Peyer's patch (tissue), 4 donors: Measurements from ENCODE around the gene TRIM24.

Source experiments
- CTCF ChIP-seq, 6 experiments: fragments of 450-650 bp in 4 of 6; fragments of 200-600 bp in 2 of 6; sonication (generic) in 1 of 6; IDR thresholded peaks; one replicate each; pipeline ENCODE4 v1.5.1; 2017 to 2019; ENCODE audit warnings: antibody characterized with exemption in 6 of 6, mild to moderate bottlenecking in 3 of 6, moderate library complexity in 1 of 6
- POLR2A ChIP-seq, 2 donors: fragments of 450-650 bp; IDR thresholded peaks; one replicate each; pipeline ENCODE4 v1.5.1; 2017; ENCODE audit warnings: antibody characterized with exemption in 2 of 2, mild to moderate bottlenecking in 2 of 2, moderate library complexity in 2 of 2

GRCh38 chr7:138520742-138521141 is 60.7 kb downstream of the TRIM24 start:
- TF ChIP-seq POLR2A (IDR thresholded peaks at IDR 0.05) (no peak), CTCF (IDR thresholded peaks at IDR 0.05) (no peak)
